ENCODE data around the gene B4GALT1.

DNA sequence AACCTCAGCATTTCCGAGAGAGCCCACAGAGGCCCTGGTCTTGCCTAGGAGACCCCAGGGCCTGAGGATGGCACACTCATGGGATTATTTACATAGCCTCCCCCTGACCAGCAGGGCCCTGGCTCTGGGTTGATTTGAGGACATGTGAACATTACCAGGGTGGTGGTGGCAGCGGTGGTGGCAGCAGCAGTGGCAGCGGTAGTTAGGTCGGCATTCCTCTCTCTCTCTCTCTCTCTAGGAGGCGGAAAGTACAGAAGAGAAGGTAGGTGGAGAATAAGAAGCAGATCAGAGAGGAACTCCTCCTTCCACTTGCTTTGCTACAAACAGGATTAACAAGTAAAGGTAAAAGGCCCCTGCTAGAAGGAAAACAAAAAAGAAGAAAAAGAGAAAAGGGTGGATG is 39.3 kb downstream of the B4GALT1 start:
- TF ChIP-seq FOSL1 (IDR thresholded peaks at IDR 0.05; ENCODE audit: low read depth): no peak
- no peak for TF ChIP-seq POLR2A (IDR thresholded peaks at IDR 0.05; ENCODE audit: borderline replicate concordance, extremely low read depth, insufficient read depth, insufficient read length)
- no peak for TF ChIP-seq YY1 (IDR thresholded peaks at IDR 0.05; ENCODE audit: extremely low read depth, insufficient replicate concordance, low read depth, low read length)
- TF ChIP-seq POLR2AphosphoS5 (IDR thresholded peaks at IDR 0.05; ENCODE audit: low read depth, low read length): no peak
- TF ChIP-seq JUND (IDR thresholded peaks at IDR 0.05): no peak

All from HCT116 (cell line).